BJ (cell line): ENCODE measurements around the gene GKN2. TPM values are rescaled to one million over a fixed set of nuclear protein-coding genes. Genes with fewer than 3 reads are reported as not detected.

Source experiments
- CTCF ChIA-PET: fragments of 350-600 bp; formaldehyde crosslinking; extraction: SDS; loops from one replicate; lab custom pipeline; 2021; ENCODE audit warnings: antibody characterized with exemption, inconsistent platforms; lab: Yijun Ruan, JAX
- POLR2A ChIA-PET: fragments of 300-600 bp; sonication (Branson Sonifier 250); formaldehyde crosslinking; extraction: SDS; loops from one replicate; lab custom pipeline; 2021; ENCODE audit warnings: antibody characterized with exemption; lab: Charles Lee
- DNase-seq: peaks from one replicate; pipeline ENCODE4 v3.0.0-alpha.2; 2011; ENCODE audit warnings: low read depth
- H3K27me3 ChIP-seq: 2 replicates; pipeline ENCODE4 v1.6.0; 2011; ENCODE audit warnings: low read length; ENCODE audit not compliant: control insufficient read depth, insufficient read depth
- H3K36me3 ChIP-seq: 2 replicates; pipeline ENCODE4 v1.5.1; 2011; ENCODE audit warnings: low read length; ENCODE audit not compliant: control insufficient read depth, insufficient read depth
- H3K4me3 ChIP-seq: 2 replicates; pipeline ENCODE4 v1.5.1; 2011; ENCODE audit warnings: low read depth, mild to moderate bottlenecking, control low read depth, low read length
- polyA plus RNA-seq: library from polyadenylated mRNA; depleted of rRNA; stranded (reverse); fragments of >200 nt; gene quantifications from 2 replicates; pipeline ENCODE4 v1.2.3, GENCODE V29; 2011
- TF ChIP-seq, protein P1 (sequence below): IDR thresholded peaks from 2 replicates; pipeline ENCODE4 v1.5.1; 2011; ENCODE audit warnings: low read depth, mild to moderate bottlenecking, control low read depth, inconsistent platforms, low read length, moderate library complexity; ENCODE audit not compliant: insufficient read depth

The GKN2 gene
- polyA plus RNA-seq, 1 experiment, result not detected

DNA sequence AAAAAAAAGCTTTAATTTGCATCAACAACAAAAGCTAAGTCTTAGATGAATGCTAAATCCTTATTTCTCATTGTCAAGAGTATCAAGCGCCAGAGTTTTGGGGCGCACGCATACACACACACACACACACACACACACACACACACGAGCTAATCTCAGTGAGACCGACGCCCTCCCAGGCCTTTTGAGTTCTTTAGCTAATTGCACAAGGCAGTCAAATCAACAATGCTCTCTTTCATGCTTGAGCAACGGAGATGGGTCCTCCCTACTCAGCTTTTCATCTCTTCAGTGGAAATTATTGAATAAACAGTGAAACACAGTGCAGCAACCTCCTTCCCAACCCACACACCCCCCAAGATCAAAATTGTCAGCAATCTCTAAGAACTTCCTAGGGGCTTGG, 41.0 kb upstream of the GKN2 start:
- ChIA-PET POLR2A (interaction anchor here (0.6 kb wide), 1 partner anchor 360 kb away, joined by 4 read pairs; no protein-coding TSS in a partner anchor), CTCF (interaction anchor here (1.1 to 2.0 kb wide), 6 partner anchors 19 to 313 kb away, joined by 3 to 5 read pairs (median 4); partner anchors contain the start of gene ANTXR1)
- TF ChIP-seq, protein P1, sequence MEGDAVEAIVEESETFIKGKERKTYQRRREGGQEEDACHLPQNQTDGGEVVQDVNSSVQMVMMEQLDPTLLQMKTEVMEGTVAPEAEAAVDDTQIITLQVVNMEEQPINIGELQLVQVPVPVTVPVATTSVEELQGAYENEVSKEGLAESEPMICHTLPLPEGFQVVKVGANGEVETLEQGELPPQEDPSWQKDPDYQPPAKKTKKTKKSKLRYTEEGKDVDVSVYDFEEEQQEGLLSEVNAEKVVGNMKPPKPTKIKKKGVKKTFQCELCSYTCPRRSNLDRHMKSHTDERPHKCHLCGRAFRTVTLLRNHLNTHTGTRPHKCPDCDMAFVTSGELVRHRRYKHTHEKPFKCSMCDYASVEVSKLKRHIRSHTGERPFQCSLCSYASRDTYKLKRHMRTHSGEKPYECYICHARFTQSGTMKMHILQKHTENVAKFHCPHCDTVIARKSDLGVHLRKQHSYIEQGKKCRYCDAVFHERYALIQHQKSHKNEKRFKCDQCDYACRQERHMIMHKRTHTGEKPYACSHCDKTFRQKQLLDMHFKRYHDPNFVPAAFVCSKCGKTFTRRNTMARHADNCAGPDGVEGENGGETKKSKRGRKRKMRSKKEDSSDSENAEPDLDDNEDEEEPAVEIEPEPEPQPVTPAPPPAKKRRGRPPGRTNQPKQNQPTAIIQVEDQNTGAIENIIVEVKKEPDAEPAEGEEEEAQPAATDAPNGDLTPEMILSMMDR, result no peak
- Histone ChIP-seq H3K36me3 (no peaks in the 10 kb centered on the region), H3K27me3 (no peaks in the 10 kb centered on the region; the same call in 1 of the 2 replicates), H3K4me3 (no peak overlapping the region)
- no peak for DNase-seq

DNA sequence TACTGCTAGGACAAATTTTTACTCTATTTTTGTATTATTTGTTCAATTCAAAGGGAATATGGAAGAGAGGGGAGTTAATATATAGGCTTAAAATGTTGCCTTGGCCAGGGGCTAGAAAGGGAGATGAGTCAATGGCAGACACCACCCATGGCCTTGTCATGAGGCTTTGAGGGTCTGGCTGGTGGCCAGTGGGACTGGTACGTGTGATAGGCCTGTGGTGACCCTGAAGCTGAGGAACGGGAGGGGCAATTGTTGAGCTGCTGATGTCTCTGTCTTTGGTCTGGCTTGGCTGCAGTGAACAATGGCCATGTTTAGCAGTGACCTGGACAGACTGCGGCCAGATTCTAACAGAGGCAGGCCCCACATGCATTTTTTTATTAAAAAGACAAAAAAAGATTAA, 40.2 kb upstream of the GKN2 start:
- TF ChIP-seq, protein P1, result no peak
- H3K4me3 ChIP-seq, result no peak overlapping the region
- H3K27me3 ChIP-seq, result no peaks in the 10 kb centered on the region; the same call in 1 of the 2 replicates
- H3K36me3 ChIP-seq, result no peaks in the 10 kb centered on the region
- ChIA-PET CTCF (interaction anchor here (1.1 to 2.0 kb wide), 4 partner anchors 20 to 68 kb away, joined by 3 to 5 read pairs (median 4); partner anchors contain the start of gene ANTXR1), POLR2A (no interaction called here)
- no peak for DNase-seq

- TF ChIP-seq, protein P1, result no peak
- Histone ChIP-seq H3K27me3 (no peaks in the 10 kb centered on the region; the same call in 1 of the 2 replicates), H3K4me3 (no peak overlapping the region), H3K36me3 (no peaks in the 10 kb centered on the region)
- ChIA-PET POLR2A (no interaction called here), CTCF (interaction anchor here (0.7 kb wide), 1 partner anchor 812 kb away, joined by 3 read pairs; no protein-coding TSS in a partner anchor)
- DNase-seq, result no peak
Observed at GRCh38 chr2:68992341-68992740, 39.6 kb upstream of the GKN2 start.

DNA sequence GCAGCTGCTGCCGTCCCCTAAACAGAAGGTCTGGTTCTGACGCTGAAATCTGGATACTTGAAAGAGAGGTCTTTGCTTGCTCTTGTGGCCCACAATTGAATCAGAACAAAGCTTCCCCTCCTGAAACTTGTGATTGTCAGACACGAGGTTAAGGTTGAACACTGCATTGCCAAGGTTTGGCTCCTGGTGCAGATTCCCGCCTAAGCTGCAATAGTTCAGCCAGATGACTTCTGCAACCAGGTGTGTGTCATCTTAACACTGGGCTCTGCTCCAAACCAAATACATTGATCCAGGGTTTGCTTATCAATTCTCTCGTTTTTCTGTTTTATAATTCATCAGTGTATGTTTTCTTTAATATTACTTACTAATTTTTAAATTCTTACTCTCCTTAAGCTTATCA, 36.3 kb upstream of the GKN2 start:
- Histone ChIP-seq H3K36me3 (no peaks in the 10 kb centered on the region), H3K4me3 (no peak overlapping the region), H3K27me3 (no peaks in the 10 kb centered on the region; the same call in 1 of the 2 replicates)
- TF ChIP-seq, protein P1, result no peak
- DNase-seq, result no peak
- ChIA-PET CTCF (interaction anchor here (1.1 to 1.6 kb wide), 2 partner anchors 10 to 15 kb away, joined by 3 to 4 read pairs; partner anchors contain the start of gene GKN1), POLR2A (no interaction called here)

DNA sequence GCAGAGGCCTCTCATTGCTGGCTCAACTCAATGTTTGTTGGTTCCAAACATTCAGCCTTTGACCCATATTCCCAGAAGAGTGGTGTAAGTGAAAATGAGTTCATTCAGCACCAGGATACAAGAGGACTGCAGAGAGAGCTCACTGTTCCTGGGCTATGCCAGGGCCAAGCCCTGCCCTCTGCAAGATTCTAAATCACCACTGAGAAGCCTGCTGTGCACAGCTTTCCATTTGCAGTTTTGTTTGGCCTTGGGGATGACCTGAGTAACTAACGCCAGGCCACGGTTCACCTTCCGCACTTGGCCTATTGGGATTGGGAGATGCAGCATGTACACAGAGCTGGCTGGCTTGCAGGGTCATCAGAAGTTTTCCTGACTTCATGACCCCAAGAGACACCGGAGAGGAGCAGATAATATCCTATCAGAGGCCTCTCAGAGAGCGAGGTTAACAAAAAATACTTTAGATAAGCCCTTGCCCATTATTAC, 34.4 kb upstream of the GKN2 start:
- TF ChIP-seq, protein P1, result no peak
- Histone ChIP-seq H3K27me3 (no peaks in the 10 kb centered on the region; the same call in 1 of the 2 replicates), H3K36me3 (no peaks in the 10 kb centered on the region), H3K4me3 (no peak overlapping the region)
- DNase-seq, result no peak
- ChIA-PET CTCF (no interaction called here), POLR2A (no interaction called here)
